ENCODE data around the gene GALNT11.
"Not testable (repeated sequence)": the region's sequence is repeated elsewhere in the genome, so short reads cannot be mapped to it uniquely, and the experiment has no call there.

Gene GALNT11

DNA sequence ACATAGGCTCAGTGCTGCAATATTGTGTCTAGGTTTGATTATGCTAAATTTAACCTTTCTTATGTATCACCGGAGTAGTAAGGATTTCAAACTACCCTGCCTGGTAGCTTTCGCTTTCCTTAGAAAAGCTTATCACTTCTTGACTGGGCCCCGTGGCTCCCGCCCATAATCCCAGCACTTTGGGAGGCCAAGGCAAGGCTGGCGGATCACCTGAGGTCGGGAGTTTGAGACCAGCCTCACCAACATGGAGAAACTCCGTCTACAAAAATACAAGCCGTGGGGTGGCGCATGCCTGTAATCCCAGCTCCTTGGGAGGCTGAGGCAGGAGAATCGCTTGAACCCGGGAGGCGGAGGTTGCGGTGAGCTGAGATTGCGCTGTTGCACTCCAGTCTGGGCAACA, 49.9 kb downstream of the GALNT11 start:
- DNase-seq (ENCODE audit: low spot score): not testable (repeated sequence)

DNA sequence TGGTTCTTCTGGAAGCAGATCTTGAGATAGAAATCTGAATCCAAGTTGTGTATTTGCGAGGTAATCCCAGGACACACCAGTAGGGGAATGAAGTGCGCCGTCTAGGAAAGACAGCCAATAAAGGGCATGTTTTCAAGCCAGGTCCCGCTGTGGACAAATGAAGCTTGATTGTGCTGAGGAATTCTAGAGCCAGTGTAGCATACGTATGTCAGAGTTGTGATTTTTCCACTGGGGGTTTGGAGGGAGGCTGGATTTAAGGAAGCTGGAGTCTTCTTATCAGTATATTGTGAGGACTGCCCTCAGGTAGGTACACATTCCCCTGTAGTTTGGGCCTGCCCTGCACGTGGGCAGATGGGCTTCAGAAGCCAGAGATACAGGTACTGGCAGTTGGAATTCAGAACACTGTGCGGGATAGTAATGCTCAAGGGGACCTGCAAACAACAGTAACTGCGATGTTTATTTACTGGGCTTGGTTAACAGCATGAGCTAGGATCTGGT, 50.9 kb downstream of the GALNT11 start:
- DNase-seq (ENCODE audit: low spot score): peak; percentile 16

DNA sequence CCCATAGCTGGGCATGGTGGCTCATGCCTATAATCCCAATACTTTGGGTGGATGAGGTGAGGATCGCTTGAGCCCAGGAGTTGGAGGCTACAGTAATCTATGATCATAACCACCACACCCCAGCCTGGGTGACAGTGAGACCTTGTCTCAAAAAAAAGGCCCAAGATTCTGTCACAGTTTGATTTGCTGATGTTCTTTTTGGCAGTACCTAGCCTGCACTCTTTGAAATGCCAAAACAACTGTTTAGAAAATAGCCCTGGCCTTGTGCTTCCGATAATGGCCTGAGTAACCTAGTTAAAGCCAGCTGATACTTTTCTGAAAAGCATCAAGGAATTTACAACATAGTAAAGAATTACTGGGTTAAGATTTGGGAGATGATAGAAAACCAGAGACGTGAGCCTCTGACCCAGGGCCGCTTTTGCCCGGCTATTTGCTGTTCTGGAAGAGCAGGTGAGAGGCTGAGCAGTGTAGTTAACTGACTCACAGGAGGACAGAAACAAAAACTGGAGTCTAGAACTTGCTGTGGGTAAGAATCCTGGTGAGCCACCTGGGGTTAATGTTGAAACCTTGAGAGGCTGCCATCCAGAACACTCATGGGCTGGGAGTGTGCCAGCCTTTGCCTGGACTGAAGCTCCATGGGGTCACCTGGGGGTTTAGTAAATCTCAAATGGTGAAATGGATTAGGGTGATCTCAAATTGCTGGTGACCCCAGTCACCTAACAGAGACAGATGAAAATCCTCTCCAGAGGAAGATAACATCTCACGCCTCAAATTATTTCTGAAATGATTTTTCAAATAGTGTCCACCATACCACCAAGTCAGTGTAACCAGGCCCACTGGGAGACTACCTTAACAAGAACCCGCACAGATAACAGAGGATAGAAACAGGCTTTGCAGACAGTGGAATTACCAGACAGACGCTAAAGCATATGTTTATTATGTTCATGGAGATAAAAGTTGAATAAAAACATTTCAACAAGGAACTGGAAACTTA, 51.8 kb downstream of the GALNT11 start:
- DNase-seq (ENCODE audit: low spot score): no peak

GRCh38 chr7:152078025-152078424, 52.6 kb downstream of the GALNT11 start:
- no peak for DNase-seq (ENCODE audit: low spot score)

DNA sequence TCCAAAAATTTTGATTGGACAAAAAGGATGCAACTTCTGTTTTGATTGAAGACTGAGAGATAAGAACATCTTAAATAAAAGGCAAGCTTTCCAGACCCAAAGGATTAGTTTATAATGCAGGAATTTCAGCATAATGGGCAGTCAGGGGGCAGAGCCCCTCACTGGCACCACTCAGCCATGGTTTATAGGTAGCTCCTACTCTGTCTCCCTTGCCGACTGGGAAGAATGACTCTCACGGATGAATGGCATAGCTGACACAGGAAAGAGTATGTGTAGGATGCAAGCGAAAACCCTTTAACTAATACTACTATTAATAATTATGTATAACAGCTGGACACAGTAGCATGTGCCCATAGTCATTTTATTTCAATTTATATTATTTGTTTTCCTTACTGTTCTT, 53.3 kb downstream of the GALNT11 start:
- no peak for DNase-seq (ENCODE audit: low spot score)

DNA sequence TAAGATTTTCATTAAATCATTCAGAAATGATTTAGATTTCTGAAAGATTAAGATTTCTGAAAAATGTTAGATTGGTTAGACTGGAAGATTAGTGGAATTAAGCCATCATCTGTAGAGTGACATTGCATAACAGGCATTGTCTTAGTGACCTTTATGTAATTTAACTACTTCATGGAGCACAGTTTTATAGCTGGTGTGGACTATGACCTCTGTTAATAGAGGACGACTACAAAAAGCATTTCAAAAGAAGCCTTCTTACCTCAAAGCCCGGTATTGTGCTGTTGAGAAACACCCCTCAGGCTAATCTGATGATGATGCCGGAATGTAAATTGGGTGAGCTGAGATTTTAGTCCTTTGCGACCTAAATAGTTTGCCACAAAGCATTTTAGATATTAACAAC, 55.6 kb downstream of the GALNT11 start:
- no peak for DNase-seq (ENCODE audit: low spot score)

GRCh38 chr7:152082073-152082721, 56.7 kb downstream of the GALNT11 start:
- DNase-seq (ENCODE audit: low spot score): not testable (repeated sequence)

DNA sequence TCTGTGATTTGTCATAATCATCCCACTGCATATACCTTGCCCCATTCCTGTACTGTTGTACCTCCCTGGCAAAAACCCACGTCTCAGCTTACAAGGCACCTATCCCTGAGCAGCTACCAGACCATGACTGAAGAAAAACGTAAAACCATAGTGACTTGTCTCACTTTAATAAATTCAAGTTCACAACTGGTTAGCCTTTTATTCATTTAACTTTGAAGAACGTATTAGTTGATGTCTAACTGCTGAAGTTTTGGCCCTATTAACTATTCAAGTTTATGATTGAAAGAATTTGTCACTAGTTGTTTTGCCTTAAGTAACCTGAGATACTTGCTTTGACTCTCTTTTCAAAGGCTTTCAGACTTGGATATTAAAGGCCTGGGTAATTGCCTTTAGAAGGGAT, 59.7 kb downstream of the GALNT11 start:
- DNase-seq (ENCODE audit: low spot score): no peak

GRCh38 chr7:152086513-152086912, 61.0 kb downstream of the GALNT11 start:
- no peak for DNase-seq (ENCODE audit: low spot score)

DNA sequence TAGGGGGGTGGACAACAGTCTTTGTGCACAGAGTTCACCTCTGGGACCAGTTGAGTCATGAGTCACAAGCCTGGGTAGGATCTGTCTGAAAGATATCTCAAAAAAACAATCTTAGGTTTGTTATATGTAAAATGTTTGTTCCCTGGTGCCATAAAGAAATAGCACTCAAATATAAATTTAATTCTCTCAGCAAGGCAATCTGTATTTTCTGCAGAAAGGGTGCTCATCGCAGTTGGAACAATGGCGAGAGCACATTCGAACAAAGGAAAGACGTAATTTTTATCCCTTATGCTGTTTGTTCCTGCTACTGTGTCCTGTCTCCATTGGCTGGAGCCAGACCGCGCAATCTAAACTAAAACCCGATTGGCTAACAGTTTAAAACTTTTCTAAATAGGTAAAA, 63.7 kb downstream of the GALNT11 start:
- DNase-seq (ENCODE audit: low spot score): no peak

DNA sequence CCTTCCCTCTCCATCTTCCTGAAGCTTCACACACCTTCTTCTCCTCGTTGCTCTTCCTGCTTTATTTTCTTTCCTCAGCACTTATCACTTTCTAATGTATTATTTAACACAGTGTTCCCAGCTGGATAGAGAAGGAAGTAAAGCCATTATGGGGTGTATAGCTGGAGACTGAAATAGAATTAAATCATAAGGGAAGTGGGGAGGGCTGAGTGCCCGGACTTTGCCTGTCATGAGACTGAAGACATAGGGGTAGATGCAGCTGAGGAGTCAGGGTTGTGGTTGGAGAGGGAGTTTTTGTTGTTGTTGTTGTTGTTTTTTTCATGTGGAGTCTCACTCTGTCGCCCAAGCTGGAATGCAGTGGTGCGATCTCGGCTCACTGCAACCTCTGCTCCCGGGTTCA, 65.3 kb downstream of the GALNT11 start:
- DNase-seq (ENCODE audit: low spot score): no peak

GRCh38 chr7:152093717-152094116, 68.2 kb downstream of the GALNT11 start:
- DNase-seq (ENCODE audit: low spot score): no peak

GRCh38 chr7:152095771-152096170, 70.3 kb downstream of the GALNT11 start:
- no peak for DNase-seq (ENCODE audit: low spot score)

GRCh38 chr7:152097330-152097729, 71.9 kb downstream of the GALNT11 start:
- no peak for DNase-seq (ENCODE audit: low spot score)

DNA sequence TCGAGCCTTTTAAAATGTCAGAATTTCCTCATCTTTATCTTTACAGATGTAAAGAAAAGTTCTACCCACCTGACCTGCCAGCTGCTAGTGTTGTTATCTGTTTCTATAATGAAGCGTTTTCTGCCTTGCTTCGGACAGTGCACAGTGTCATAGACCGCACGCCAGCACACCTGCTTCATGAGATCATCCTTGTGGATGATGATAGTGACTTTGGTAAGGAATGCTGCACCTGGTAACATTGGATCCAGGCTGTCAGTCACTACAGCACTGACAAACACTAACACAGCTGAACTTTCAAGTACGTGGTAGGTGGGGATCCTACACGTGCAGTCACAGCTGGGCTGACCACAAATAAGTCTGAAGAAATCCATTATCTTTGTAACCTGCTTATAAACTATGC, 77.6 kb downstream of the GALNT11 start:
- DNase-seq (ENCODE audit: low spot score): no peak

- no peak for DNase-seq (ENCODE audit: low spot score)
Measured at GRCh38 chr7:152103691-152104090, 78.2 kb downstream of the GALNT11 start.

- DNase-seq (ENCODE audit: low spot score): no peak
Measured at GRCh38 chr7:152105205-152105604, 79.7 kb downstream of the GALNT11 start.

DNA sequence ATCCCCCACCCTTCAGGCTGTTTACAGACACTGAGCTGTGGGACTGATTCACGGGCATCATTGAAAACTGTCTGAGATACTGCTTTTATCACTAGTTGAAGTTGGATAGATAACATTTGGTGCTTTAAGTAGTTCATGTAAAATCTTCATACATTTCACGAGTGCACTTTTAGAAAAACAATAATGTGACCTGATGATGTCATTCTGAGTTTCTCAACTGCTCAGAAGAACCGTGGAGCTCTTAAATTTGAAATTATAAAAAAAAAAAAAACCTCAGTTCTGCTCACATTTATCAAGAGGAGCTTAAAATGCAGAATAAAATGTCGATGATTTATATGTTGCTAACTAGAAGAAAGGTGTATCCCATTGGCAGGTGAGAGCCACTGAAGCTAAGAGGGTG, 81.5 kb downstream of the GALNT11 start:
- no peak for DNase-seq (ENCODE audit: low spot score)

GRCh38 chr7:152107945-152108344, 82.5 kb downstream of the GALNT11 start:
- DNase-seq (ENCODE audit: low spot score): no peak

GRCh38 chr7:152108359-152108758, 82.9 kb downstream of the GALNT11 start:
- no peak for DNase-seq (ENCODE audit: low spot score)

DNA sequence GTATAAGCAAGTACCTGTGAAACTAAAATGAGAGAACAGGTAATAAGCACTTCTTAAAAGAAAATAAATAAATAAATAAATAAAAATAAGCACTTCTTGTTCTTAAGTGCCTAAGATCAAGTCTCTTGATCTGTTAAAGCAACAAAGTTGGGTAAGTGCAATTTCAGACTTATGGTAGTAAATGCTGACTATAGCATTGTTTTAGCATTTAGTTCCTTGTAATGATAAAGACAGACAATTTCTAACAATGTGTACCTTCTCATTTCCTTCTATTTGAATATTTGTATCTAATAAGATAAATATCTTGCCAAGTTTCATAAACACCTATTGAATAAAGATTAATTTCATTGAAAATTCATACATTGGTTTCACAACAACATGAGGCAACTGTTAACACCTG, 87.4 kb downstream of the GALNT11 start:
- DNase-seq (ENCODE audit: low spot score): no peak

GRCh38 chr7:152115021-152115718, 89.7 kb downstream of the GALNT11 start:
- DNase-seq (ENCODE audit: low spot score): no peak

DNA sequence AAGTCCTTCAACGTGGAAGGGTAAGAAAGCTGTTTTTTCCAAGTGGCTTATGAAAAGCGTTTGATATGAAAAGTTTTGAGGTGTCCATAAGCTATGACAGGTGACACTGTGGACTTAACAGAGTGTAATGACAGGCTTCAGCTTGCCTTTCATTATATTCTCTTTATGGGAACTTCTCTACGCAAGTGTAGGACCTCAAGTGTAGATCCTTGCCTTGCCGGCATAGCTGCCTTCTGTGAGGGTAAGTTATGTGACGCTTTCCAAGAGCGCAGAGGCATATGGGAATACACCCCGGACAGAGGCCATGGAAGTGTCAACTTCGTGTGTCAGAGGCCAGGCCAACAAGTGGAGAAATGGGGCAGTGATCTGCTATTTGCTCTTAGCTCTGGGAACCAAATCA, 91.9 kb downstream of the GALNT11 start:
- no peak for DNase-seq (ENCODE audit: low spot score)

Measured in hepatic stellate cell (primary cell).